OCI-M2 (cell line): ENCODE measurements around the gene PPBP.
"Not testable (repeated sequence)": the region's sequence is repeated elsewhere in the genome, so short reads cannot be mapped to it uniquely, and the experiment has no call there.

Source experiments
- DNase-seq: peaks from one replicate; lab custom pipeline; 2025; ENCODE audit not compliant: unreplicated experiment; lab: John Stamatoyannopoulos, UW

PPBP gene

GRCh38 chr4:73998040-73999011 lies 10.3 kb upstream of the PPBP start, which contains the start of gene CXCL5:
TSS of gene CXCL5 (minus strand) at chr4:73998677. CDS start at chr4:73998581, 96 bp downstream.
- DNase-seq = no peak

GRCh38 chr4:73992050-73992449 lies 4.1 kb upstream of the PPBP start:
- no peak for DNase-seq

- DNase-seq = no peak
Measured at GRCh38 chr4:73991742-73992000, 3.7 kb upstream of the PPBP start.

GRCh38 chr4:73990988-73991741 lies 3.2 kb upstream of the PPBP start:
- no peak for DNase-seq

GRCh38 chr4:73989928-73990327 lies 1.9 kb upstream of the PPBP start:
- no peak for DNase-seq

GRCh38 chr4:73989031-73989430 lies 1.0 kb upstream of the PPBP start:
- DNase-seq = no peak

- DNase-seq = no peak
Measured at GRCh38 chr4:73985528-73985852, 2.5 kb downstream of the PPBP start.

GRCh38 chr4:73984736-73985527 lies 3.1 kb downstream of the PPBP start:
- DNase-seq = no peak

GRCh38 chr4:73981175-73981574 lies 6.8 kb downstream of the PPBP start:
- DNase-seq = not testable (repeated sequence)

- DNase-seq = no peak
Measured at GRCh38 chr4:73979407-73979957, 8.5 kb downstream of the PPBP start.

- no peak for DNase-seq
Measured at GRCh38 chr4:73978886-73979285, 9.1 kb downstream of the PPBP start.

GRCh38 chr4:73976716-73977115 lies 11.3 kb downstream of the PPBP start:
- no peak for DNase-seq

- no peak for DNase-seq
Measured at GRCh38 chr4:73976217-73976616, 11.8 kb downstream of the PPBP start.

- DNase-seq = no peak
Measured at GRCh38 chr4:73974352-73974751, 13.6 kb downstream of the PPBP start.

- no peak for DNase-seq
Measured at GRCh38 chr4:73970945-73971344, 17.0 kb downstream of the PPBP start.

GRCh38 chr4:73970011-73970410 lies 18.0 kb downstream of the PPBP start:
- no peak for DNase-seq

GRCh38 chr4:73967866-73968265 lies 20.1 kb downstream of the PPBP start:
- no peak for DNase-seq

- DNase-seq = no peak
Measured at GRCh38 chr4:73964862-73965611, 23.0 kb downstream of the PPBP start.

- DNase-seq = no peak
Measured at GRCh38 chr4:73962724-73963123, 25.3 kb downstream of the PPBP start.

GRCh38 chr4:73959041-73959440 lies 28.9 kb downstream of the PPBP start:
- not testable (repeated sequence) for DNase-seq

GRCh38 chr4:73952352-73952751 lies 35.6 kb downstream of the PPBP start:
- no peak for DNase-seq
